ENCODE results near the gene TMPRSS4. TPM values are rescaled to one million over a fixed set of nuclear protein-coding genes. Genes with fewer than 3 reads are reported as not detected.

Gene TMPRSS4
- polyA plus RNA-seq, 1 of the 3 experiments (the other 2 are of a cell fraction): not detected

- POLR2A ChIA-PET: no interaction called here
- Histone ChIP-seq H3K9ac (no peak overlapping the region), H3K4me3 (ENCODE audit: low read depth in 2 of 2, low read length in 1 of 2) (no peak overlapping the region), H3K4me1 (ENCODE audit: control insufficient read depth in 1 of 2, insufficient read depth in 2 of 2, low read depth in 1 of 2, low read length in 1 of 2) (no peaks in the 10 kb centered on the region), H3K9me3 (no peaks in the 10 kb centered on the region), H3K4me2 (no peak overlapping the region), H3K9me2 (no peaks in the 10 kb centered on the region), H2AFZ (ENCODE audit: low read depth) (no peak overlapping the region), H4K20me1 (ENCODE audit: insufficient read depth) (no peaks in the 10 kb centered on the region), H3F3A (replicated peaks; ENCODE audit: insufficient read depth) (no peaks in the 10 kb centered on the region), H3K27me3 (ENCODE audit: insufficient read depth) (peaks cover 19% of the 10 kb centered on the region; the same call in 1 of the 2 replicates), H3K36me3 (replicated peaks in 1 of 2; ENCODE audit: control insufficient read depth in 1 of 2, insufficient read depth in 2 of 2, low read length in 1 of 2) (no peaks in the 10 kb centered on the region), H3K27ac (ENCODE audit: low read depth in 2 of 2, low read length in 1 of 2) (no peak overlapping the region), H3K79me2 (ENCODE audit: insufficient read depth) (no peaks in the 10 kb centered on the region)
- CTCF ChIA-PET: interaction anchor here (1.1 to 2.4 kb wide), 6 partner anchors 8 to 272 kb away, joined by 3 to 12 read pairs (median 5); no protein-coding TSS in a partner anchor
- TF ChIP-seq ELF1 (IDR thresholded peaks at IDR 0.05) (no peak), RFX5 (IDR thresholded peaks at IDR 0.05; ENCODE audit: low read length) (no peak), CHD2 (IDR thresholded peaks at IDR 0.05; ENCODE audit: low read length, partially characterized antibody) (no peak), MEF2A (IDR thresholded peaks at IDR 0.05; ENCODE audit: borderline replicate concordance, low read depth) (no peak), EZH2phosphoT487 (IDR thresholded peaks at IDR 0.05; ENCODE audit: borderline replicate concordance, low read depth) (no peak), CTCF (IDR thresholded peaks at IDR 0.05) (no peak), EP300 (IDR thresholded peaks at IDR 0.05; ENCODE audit: borderline replicate concordance in 1 of 2, low read depth in 1 of 2, low read length in 1 of 2) (no peak), JUND (IDR thresholded peaks at IDR 0.05) (no peak), GABPA (IDR thresholded peaks at IDR 0.05; ENCODE audit: low read depth) (no peak), SMC3 (IDR thresholded peaks at IDR 0.05; ENCODE audit: low read depth, low read length) (no peak), NRF1 (IDR thresholded peaks at IDR 0.05; ENCODE audit: low read depth, low read length) (no peak), MXI1 (IDR thresholded peaks at IDR 0.05; ENCODE audit: low read depth, low read length) (no peak)
- TF ChIP-seq, protein P1, sequence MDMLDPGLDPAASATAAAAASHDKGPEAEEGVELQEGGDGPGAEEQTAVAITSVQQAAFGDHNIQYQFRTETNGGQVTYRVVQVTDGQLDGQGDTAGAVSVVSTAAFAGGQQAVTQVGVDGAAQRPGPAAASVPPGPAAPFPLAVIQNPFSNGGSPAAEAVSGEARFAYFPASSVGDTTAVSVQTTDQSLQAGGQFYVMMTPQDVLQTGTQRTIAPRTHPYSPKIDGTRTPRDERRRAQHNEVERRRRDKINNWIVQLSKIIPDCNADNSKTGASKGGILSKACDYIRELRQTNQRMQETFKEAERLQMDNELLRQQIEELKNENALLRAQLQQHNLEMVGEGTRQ (IDR thresholded peaks at IDR 0.05; ENCODE audit: borderline replicate concordance, low read depth, low read length): no peak
- TF ChIP-seq, protein P2, sequence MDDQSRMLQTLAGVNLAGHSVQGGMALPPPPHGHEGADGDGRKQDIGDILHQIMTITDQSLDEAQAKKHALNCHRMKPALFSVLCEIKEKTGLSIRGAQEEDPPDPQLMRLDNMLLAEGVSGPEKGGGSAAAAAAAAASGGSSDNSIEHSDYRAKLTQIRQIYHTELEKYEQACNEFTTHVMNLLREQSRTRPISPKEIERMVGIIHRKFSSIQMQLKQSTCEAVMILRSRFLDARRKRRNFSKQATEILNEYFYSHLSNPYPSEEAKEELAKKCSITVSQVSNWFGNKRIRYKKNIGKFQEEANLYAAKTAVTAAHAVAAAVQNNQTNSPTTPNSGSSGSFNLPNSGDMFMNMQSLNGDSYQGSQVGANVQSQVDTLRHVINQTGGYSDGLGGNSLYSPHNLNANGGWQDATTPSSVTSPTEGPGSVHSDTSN (IDR thresholded peaks at IDR 0.05): no peak
- TF ChIP-seq, protein P3, sequence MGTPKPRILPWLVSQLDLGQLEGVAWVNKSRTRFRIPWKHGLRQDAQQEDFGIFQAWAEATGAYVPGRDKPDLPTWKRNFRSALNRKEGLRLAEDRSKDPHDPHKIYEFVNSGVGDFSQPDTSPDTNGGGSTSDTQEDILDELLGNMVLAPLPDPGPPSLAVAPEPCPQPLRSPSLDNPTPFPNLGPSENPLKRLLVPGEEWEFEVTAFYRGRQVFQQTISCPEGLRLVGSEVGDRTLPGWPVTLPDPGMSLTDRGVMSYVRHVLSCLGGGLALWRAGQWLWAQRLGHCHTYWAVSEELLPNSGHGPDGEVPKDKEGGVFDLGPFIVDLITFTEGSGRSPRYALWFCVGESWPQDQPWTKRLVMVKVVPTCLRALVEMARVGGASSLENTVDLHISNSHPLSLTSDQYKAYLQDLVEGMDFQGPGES (IDR thresholded peaks at IDR 0.05; ENCODE audit: low read depth, low read length): no peak
- TF ChIP-seq, protein P4, sequence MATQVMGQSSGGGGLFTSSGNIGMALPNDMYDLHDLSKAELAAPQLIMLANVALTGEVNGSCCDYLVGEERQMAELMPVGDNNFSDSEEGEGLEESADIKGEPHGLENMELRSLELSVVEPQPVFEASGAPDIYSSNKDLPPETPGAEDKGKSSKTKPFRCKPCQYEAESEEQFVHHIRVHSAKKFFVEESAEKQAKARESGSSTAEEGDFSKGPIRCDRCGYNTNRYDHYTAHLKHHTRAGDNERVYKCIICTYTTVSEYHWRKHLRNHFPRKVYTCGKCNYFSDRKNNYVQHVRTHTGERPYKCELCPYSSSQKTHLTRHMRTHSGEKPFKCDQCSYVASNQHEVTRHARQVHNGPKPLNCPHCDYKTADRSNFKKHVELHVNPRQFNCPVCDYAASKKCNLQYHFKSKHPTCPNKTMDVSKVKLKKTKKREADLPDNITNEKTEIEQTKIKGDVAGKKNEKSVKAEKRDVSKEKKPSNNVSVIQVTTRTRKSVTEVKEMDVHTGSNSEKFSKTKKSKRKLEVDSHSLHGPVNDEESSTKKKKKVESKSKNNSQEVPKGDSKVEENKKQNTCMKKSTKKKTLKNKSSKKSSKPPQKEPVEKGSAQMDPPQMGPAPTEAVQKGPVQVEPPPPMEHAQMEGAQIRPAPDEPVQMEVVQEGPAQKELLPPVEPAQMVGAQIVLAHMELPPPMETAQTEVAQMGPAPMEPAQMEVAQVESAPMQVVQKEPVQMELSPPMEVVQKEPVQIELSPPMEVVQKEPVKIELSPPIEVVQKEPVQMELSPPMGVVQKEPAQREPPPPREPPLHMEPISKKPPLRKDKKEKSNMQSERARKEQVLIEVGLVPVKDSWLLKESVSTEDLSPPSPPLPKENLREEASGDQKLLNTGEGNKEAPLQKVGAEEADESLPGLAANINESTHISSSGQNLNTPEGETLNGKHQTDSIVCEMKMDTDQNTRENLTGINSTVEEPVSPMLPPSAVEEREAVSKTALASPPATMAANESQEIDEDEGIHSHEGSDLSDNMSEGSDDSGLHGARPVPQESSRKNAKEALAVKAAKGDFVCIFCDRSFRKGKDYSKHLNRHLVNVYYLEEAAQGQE (IDR thresholded peaks at IDR 0.05; ENCODE audit: low read depth, low read length): no peak
- DNase-seq: no peak
- WGBS (ENCODE audit: low lambda C conversion rate): 38% methylated on average over 5 of the region's 10 CpGs
These were observed 2.6 kb downstream of the TMPRSS4 start for GRCh38 chr11:118079491-118079890.

Measured in SK-N-SH (cell line).